ENCODE measurements around the gene CCT4.

CCT4 gene

GRCh38 chr2:61909116-61909515, 20.7 kb upstream of the CCT4 start:
- TF ChIP-seq, protein P1, sequence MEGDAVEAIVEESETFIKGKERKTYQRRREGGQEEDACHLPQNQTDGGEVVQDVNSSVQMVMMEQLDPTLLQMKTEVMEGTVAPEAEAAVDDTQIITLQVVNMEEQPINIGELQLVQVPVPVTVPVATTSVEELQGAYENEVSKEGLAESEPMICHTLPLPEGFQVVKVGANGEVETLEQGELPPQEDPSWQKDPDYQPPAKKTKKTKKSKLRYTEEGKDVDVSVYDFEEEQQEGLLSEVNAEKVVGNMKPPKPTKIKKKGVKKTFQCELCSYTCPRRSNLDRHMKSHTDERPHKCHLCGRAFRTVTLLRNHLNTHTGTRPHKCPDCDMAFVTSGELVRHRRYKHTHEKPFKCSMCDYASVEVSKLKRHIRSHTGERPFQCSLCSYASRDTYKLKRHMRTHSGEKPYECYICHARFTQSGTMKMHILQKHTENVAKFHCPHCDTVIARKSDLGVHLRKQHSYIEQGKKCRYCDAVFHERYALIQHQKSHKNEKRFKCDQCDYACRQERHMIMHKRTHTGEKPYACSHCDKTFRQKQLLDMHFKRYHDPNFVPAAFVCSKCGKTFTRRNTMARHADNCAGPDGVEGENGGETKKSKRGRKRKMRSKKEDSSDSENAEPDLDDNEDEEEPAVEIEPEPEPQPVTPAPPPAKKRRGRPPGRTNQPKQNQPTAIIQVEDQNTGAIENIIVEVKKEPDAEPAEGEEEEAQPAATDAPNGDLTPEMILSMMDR (IDR thresholded peaks at IDR 0.05; ENCODE audit: low read depth, low read length, missing control alignments) = no peak
- no peak for DNase-seq
- Histone ChIP-seq H3K27ac (no peak overlapping the region), H3K4me3 (ENCODE audit: low read depth, low read length) (no peak overlapping the region), H3K27me3 (replicated peaks) (no peaks in the 10 kb centered on the region), H3K36me3 (replicated peaks) (no peaks in the 10 kb centered on the region)
- in situ Hi-C loops (cut with HindIII; ENCODE audit: low pct_ligation_motif_present, low sequenced_read_pairs) = no loop called here

DNA sequence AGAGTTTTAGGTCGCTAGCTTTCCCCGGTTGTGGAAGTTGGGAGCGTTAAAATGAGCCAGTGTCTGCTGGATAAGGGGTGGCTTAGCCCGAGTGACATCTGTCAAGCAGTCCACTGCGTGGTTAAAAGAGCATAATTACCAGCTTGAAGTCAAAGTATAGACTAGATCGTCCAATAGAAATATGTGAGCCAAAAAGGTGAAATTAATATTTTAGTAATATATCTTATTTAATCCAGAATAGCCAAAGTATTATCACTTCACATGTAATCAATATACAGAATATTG, 17.7 kb upstream of the CCT4 start:
- H3K27ac ChIP-seq = no peak overlapping the region
- H3K27me3 ChIP-seq (replicated peaks) = no peaks in the 10 kb centered on the region
- no peaks in the 10 kb centered on the region for H3K36me3 ChIP-seq (replicated peaks)
- TF ChIP-seq, protein P1 (IDR thresholded peaks at IDR 0.05; ENCODE audit: low read depth, low read length, missing control alignments) = no peak
- no peak for DNase-seq
- in situ Hi-C loops (cut with HindIII; ENCODE audit: low pct_ligation_motif_present, low sequenced_read_pairs) = no loop called here
- H3K4me3 ChIP-seq (ENCODE audit: low read depth, low read length) = peak overlapping the region; percentile 90

DNA sequence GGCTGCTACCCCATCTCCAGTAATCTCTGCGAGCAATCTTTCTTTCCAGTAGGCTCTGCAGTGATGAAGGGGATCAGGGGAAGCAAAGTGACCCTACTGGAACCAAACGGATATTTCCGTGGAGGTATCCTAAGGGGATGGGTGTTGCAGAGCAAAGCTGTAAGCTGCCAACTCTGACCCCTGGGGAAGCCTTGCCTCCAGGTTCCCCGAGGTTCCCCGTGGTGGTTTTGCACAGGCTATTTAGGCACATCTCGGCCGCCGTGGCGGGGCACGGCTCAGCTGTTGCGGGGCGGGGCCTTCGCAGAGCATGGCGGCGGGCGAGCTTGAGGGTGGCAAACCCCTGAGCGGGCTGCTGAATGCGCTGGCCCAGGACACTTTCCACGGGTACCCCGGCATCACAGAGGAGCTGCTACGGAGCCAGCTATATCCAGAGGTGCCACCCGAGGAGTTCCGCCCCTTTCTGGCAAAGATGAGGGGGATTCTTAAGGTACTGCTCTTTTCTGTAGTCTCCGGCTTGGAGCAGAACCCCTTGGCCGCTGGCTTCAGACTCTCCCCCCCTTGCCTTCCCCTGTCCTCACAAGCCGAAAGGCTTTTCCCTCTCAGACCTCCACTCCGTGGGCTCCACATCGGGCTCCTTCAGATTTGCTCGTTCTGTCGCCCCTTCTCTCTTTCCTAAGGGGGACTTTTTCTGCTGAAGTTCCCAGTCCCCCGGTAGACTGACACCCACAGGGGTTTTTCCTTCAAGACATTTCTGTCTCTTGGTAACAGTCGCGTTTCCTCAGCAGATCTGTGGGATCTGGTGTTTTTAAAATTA, 17.1 kb upstream of the CCT4 start, which contains the start of gene COMMD1:
COMMD1 (plus strand) TSS at position 303 of the 814 bp plus-strand sequence; CDS start at position 308, 5 bp downstream.
- TF ChIP-seq, protein P1 (IDR thresholded peaks at IDR 0.05; ENCODE audit: low read depth, low read length, missing control alignments) = no peak

DNA sequence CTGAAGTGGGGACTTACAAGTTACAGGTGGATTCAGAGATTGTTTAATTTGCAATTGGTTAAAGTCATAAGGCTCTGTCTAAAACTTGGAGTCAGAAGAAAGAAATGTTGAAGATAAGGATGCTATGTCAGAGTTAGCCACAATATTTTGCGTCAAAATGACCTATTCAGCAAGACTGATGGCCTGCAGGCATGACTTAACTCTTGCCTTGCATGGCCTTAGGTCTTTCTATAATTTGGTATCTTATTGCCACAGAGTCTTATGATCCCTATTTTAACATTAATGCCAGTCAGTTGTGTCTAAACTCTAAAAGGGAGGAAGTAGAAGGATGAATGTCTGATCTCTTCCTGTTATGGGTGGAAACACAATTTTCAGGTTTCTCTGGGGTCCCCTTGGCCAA, 11.8 kb upstream of the CCT4 start:
- Histone ChIP-seq H3K4me3 (ENCODE audit: low read depth, low read length) (no peak overlapping the region), H3K27me3 (replicated peaks) (no peaks in the 10 kb centered on the region), H3K36me3 (replicated peaks) (no peaks in the 10 kb centered on the region), H3K27ac (no peak overlapping the region)
- TF ChIP-seq, protein P1 (IDR thresholded peaks at IDR 0.05; ENCODE audit: low read depth, low read length, missing control alignments) = no peak
- DNase-seq = peak; percentile 36
- in situ Hi-C loops (cut with HindIII; ENCODE audit: low pct_ligation_motif_present, low sequenced_read_pairs) = no loop called here

More for the DNA sequence above, 17.1 kb upstream of the CCT4 start, which contains the start of gene COMMD1:
- Histone ChIP-seq H3K4me3 (ENCODE audit: low read depth, low read length) (peak within 1 kb of the TSS; percentile 90), H3K27ac (no peak within 1 kb of the TSS), H3K36me3 (replicated peaks) (no peaks in the 10 kb centered on the region), H3K27me3 (replicated peaks) (no peaks in the 10 kb centered on the region)
- peak; percentile 66 for DNase-seq
- in situ Hi-C loops (cut with HindIII; ENCODE audit: low pct_ligation_motif_present, low sequenced_read_pairs) = no loop called here

DNA sequence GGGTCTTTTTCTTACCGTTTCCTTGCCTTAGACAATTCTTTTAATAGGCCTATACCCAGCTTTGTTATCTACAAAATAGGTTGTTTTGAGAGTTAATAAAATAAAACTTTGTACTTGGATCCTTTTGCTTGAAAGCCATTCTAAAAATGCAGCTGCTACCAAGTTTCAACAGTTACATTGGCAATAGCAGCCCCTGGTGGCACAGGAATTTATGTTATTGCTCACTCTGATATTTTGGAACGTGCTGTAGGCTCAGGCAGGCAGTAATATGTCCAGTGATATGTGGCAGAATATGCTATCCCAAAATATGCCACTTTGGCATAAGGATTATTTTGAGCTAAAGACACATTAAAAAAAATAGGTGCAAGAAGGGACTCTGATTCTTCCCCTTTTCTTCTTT, 10.4 kb upstream of the CCT4 start:
- Histone ChIP-seq H3K4me3 (ENCODE audit: low read depth, low read length) (no peak overlapping the region), H3K36me3 (replicated peaks) (no peaks in the 10 kb centered on the region), H3K27me3 (replicated peaks) (no peaks in the 10 kb centered on the region), H3K27ac (no peak overlapping the region)
- peak; percentile 22 for DNase-seq
- in situ Hi-C loops (cut with HindIII; ENCODE audit: low pct_ligation_motif_present, low sequenced_read_pairs) = no loop called here
- TF ChIP-seq, protein P1 (IDR thresholded peaks at IDR 0.05; ENCODE audit: low read depth, low read length, missing control alignments) = peak; percentile 69
